Measurements from ENCODE around the gene SLC35F1. TPM values are rescaled to one million over a fixed set of nuclear protein-coding genes. Genes with fewer than 3 reads are reported as not detected.
"Not testable (repeated sequence)": the region's sequence is repeated elsewhere in the genome, so short reads cannot be mapped to it uniquely, and the experiment has no call there.

SLC35F1 gene
- 1 to 10 TPM; 1.5 to 2.1 TPM for total RNA-seq

DNA sequence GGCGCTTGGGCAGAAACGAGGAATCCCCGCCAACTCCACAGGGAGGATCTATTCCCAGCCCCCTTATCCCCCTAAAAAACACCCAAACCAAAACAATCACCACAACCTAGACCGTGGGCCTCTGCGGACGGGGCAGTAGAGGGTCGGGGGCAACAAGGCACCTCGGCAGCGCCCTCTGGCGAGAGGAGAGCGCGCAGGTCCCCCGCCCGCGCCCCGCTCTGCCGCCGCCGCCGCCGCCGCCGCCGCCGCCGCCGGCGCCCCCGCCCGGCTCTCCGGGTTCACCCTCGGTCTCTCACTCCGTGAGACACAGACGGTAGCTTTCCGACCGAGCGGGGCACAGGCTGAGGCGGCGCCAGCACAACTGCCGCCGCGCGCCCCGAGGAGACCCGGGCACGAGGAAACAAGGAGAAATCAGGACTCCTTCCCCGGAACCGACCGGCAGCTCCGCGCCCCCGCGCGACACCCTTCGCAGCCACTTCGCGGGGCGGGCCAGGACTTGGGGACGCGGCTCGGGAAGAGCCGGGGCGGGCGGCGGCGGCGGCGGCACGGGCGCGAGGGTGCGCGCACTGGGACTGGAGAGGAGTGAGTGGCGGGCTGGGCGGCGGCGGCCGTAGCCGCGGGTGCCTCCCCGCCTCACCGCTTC is at the start of gene SLC35F1:
SLC35F1 (plus strand) TSS at position 307 of the 643 bp plus-strand sequence.
- Histone ChIP-seq H3K27me3 (replicated peaks; ENCODE audit: insufficient read depth) (no peaks in the 10 kb centered on the region), H3K4me3 (peak within 1 kb of the TSS; percentile 43 to 58), H3K4me1 (replicated peaks) (no peaks in the 10 kb centered on the region), H3K9me3 (no peaks in the 10 kb centered on the region), H3K36me3 (no peaks in the 10 kb centered on the region), H3K27ac (peak within 1 kb of the TSS; percentile 55 to 62)
- TF ChIP-seq, protein P1, sequence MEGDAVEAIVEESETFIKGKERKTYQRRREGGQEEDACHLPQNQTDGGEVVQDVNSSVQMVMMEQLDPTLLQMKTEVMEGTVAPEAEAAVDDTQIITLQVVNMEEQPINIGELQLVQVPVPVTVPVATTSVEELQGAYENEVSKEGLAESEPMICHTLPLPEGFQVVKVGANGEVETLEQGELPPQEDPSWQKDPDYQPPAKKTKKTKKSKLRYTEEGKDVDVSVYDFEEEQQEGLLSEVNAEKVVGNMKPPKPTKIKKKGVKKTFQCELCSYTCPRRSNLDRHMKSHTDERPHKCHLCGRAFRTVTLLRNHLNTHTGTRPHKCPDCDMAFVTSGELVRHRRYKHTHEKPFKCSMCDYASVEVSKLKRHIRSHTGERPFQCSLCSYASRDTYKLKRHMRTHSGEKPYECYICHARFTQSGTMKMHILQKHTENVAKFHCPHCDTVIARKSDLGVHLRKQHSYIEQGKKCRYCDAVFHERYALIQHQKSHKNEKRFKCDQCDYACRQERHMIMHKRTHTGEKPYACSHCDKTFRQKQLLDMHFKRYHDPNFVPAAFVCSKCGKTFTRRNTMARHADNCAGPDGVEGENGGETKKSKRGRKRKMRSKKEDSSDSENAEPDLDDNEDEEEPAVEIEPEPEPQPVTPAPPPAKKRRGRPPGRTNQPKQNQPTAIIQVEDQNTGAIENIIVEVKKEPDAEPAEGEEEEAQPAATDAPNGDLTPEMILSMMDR (IDR thresholded peaks at IDR 0.05) = peak in 2 of 4 experiments; percentile 20 to 23
- no peak for TF ChIP-seq POLR2AphosphoS5 (IDR thresholded peaks at IDR 0.05)
- under 1% methylated on average over 45 of the region's 82 CpGs for WGBS
- intact Hi-C loops (cut with DNase I) = no loop called here
- peak; percentile 33 for DNase-seq (ENCODE audit: low spot score)

GRCh38 chr6:117858601-117859000 is 48.5 kb upstream of the SLC35F1 start:
- H3K27me3 ChIP-seq (replicated peaks; ENCODE audit: insufficient read depth); DNase-seq (ENCODE audit: low spot score); H3K36me3 ChIP-seq; H3K4me3 ChIP-seq; intact Hi-C loops (cut with DNase I); H3K9me3 ChIP-seq; H3K4me1 ChIP-seq (replicated peaks); H3K27ac ChIP-seq: not testable (repeated sequence)
- 63% methylated on average over 2 of the region's 2 CpGs for WGBS

GRCh38 chr6:117861545-117861944 is 45.5 kb upstream of the SLC35F1 start:
- no peak for DNase-seq (ENCODE audit: low spot score)
- Histone ChIP-seq H3K27ac (no peak overlapping the region), H3K36me3 (no peaks in the 10 kb centered on the region), H3K4me3 (no peak overlapping the region), H3K9me3 (no peaks in the 10 kb centered on the region), H3K27me3 (replicated peaks; ENCODE audit: insufficient read depth) (no peaks in the 10 kb centered on the region), H3K4me1 (replicated peaks) (no peaks in the 10 kb centered on the region)
- WGBS = 98% methylated on average over 3 of the region's 3 CpGs
- TF ChIP-seq, protein P1 (IDR thresholded peaks at IDR 0.05) = no peak
- TF ChIP-seq POLR2A (IDR thresholded peaks at IDR 0.05) = no peak
- TF ChIP-seq POLR2AphosphoS5 (IDR thresholded peaks at IDR 0.05) = no peak
- intact Hi-C loops (cut with DNase I) = no loop called here

DNA sequence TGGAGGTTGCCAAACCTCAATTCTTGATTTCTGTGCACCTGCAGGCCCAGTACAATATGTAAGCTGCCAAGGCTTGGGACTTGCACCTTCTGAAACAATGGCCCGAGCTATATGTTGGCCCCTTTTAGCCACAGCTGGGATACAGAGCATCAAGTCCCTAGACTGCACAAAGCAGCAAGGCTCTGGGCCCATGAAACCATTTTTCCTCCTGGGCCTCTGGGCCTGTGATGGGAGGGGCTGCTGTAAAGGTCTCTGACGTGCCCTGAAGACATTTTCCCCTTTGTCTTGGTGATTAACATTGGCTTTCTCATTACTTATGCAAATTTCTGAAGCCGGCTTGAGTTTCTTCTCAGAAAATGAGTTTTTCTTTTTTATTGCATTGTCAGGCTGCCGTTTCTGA is 40.5 kb upstream of the SLC35F1 start:
- Histone ChIP-seq H3K4me1 (replicated peaks) (no peaks in the 10 kb centered on the region), H3K4me3 (no peak overlapping the region), H3K27ac (no peak overlapping the region), H3K27me3 (replicated peaks; ENCODE audit: insufficient read depth) (no peaks in the 10 kb centered on the region), H3K36me3 (no peaks in the 10 kb centered on the region), H3K9me3 (no peaks in the 10 kb centered on the region)
- WGBS = 63% methylated on average over 4 of the region's 4 CpGs
- intact Hi-C loops (cut with DNase I) = no loop called here
- DNase-seq (ENCODE audit: low spot score) = no peak
- TF ChIP-seq POLR2A (IDR thresholded peaks at IDR 0.05) (no peak), POLR2AphosphoS5 (IDR thresholded peaks at IDR 0.05) (no peak)
- TF ChIP-seq, protein P1 (IDR thresholded peaks at IDR 0.05) = no peak

DNA sequence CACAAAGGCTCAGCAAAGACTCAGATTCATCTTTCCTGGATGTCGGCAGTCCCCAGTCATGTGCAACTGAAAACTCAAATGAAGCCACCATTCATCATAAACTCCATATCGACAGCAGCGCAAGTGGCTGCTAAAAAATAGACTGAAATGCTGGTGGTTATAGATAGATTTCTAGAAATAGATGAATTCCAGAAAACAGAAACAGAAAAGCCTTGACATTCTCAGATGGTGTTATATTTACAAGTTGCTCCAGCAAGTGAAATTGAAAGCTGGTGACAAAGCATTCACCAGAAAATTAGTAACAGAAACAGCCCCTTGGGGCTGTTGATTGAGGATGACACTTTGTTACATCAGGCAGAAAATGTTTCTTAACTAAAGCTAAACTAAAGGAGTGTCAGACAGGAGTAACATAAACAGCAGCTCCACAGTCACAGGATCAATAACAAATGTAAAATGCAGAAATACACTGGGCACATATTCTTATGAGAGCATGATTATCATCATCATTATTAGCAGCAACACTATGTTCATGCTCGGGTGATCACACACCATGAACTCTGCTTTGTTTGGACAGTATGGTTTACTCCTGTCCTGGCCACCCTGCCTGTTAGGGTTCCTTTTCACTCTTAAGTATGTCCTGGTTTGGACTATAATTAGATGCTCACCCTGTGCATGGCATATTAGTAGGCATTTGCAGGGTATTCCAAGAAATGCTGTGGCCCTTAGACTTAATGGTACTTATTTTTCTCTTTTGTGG is 36.4 kb upstream of the SLC35F1 start:
- 86% methylated on average over 4 of the region's 4 CpGs for WGBS
- DNase-seq (ENCODE audit: low spot score) = no peak
- no peaks in the 10 kb centered on the region for H3K27me3 ChIP-seq (replicated peaks; ENCODE audit: insufficient read depth)
- H3K4me3 ChIP-seq = no peak overlapping the region
- no peaks in the 10 kb centered on the region for H3K4me1 ChIP-seq (replicated peaks)
- H3K27ac ChIP-seq = no peak overlapping the region
- H3K9me3 ChIP-seq = no peaks in the 10 kb centered on the region
- TF ChIP-seq, protein P1 (IDR thresholded peaks at IDR 0.05) = no peak
- no peak for TF ChIP-seq POLR2A (IDR thresholded peaks at IDR 0.05)
- no peak for TF ChIP-seq POLR2AphosphoS5 (IDR thresholded peaks at IDR 0.05)
- H3K36me3 ChIP-seq = no peaks in the 10 kb centered on the region
- intact Hi-C loops (cut with DNase I) = no loop called here

Measured in prostate gland (tissue), 2 donors.